ENCODE measurements around the gene NCF4.

The NCF4 gene

GRCh38 chr22:36926721-36927435 is 66.1 kb downstream of the NCF4 start:
- TF ChIP-seq CTCF (IDR thresholded peaks at IDR 0.05), result no peak

Measured in LNCAP (cell line).